Fibroblast of lung (primary cell): ENCODE measurements around the gene IMPDH1.

ENCODE experiments used
- EZH2 ChIP-seq: IDR thresholded peaks from 2 replicates; pipeline ENCODE4 v1.5.1; 2012; ENCODE audit warnings: low read length, control low read depth, mild to moderate bottlenecking; ENCODE audit errors: missing control alignments
- TF ChIP-seq, protein P1 (sequence below), 2 donors: IDR thresholded peaks in 1 of 2; conservative IDR thresholded peaks in 1 of 2; 1 replicate in 1 of 2; 2 replicates in 1 of 2; pipeline ENCODE4 v1.5.1; 2011 to 2012; ENCODE audit warnings: low read length in 2 of 2, control low read depth in 1 of 2, inconsistent platforms in 1 of 2, low read depth in 1 of 2, mild to moderate bottlenecking in 1 of 2

DNA sequence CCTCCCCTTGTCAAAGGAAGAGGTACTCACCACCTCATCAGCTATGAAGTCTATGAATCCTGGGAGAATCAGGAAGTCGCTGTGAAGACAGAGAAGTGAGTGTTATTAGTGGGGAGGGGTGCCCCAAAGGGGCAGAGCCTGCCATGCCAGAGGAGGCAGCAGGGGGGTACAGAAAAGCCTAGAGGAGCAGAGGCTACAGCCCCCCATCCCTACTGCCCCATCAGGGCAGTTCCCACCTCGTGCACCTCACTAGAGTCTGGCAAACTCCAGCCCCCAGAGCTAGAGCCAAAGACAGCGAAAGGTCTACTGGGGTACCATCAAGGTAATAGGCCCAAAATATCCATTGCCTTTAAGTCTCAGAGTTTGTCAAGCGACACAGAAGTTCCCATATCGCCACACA, 6.1 kb downstream of the IMPDH1 start:
- TF ChIP-seq, protein P1, sequence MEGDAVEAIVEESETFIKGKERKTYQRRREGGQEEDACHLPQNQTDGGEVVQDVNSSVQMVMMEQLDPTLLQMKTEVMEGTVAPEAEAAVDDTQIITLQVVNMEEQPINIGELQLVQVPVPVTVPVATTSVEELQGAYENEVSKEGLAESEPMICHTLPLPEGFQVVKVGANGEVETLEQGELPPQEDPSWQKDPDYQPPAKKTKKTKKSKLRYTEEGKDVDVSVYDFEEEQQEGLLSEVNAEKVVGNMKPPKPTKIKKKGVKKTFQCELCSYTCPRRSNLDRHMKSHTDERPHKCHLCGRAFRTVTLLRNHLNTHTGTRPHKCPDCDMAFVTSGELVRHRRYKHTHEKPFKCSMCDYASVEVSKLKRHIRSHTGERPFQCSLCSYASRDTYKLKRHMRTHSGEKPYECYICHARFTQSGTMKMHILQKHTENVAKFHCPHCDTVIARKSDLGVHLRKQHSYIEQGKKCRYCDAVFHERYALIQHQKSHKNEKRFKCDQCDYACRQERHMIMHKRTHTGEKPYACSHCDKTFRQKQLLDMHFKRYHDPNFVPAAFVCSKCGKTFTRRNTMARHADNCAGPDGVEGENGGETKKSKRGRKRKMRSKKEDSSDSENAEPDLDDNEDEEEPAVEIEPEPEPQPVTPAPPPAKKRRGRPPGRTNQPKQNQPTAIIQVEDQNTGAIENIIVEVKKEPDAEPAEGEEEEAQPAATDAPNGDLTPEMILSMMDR (conservative IDR thresholded peaks at IDR 0.05 in 1 of 2, IDR thresholded peaks at IDR 0.05 in 1 of 2; ENCODE audit: low read depth in 1 of 2, low read length in 2 of 2) = no peak
- no peak for TF ChIP-seq EZH2
